ENCODE results near the gene DBH.

The DBH gene

DNA sequence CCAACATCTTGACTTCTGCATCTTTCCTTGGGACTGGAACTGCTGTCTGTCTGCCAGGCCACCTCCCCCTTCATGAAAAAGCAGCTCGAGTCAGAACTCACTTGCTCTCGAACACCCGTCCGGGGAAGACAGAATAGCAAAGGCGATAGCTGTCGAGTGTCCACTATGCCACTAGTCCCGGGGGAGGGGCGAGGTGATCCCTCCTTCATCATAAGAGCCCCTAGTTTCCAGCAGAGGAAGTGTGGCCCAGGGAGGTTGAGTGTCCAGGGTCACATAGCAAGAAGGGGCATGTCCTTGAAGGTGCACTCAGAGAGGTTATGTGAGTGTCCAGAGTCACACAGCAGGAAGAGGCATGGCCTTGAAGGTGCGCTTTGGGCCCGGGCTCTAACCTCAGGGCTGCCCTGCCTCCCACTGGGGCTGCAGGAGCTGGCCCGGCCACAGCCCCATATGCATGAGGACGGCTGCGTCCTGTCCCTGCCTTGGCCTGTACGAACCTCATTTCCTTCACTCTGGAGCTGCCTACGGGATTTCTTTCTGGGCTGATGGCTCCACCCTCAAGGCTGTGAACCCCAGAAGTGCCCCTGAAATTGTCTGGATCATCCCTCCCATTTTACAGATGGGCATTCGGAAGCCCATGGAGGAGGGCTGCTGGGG is 6.7 kb downstream of the DBH start:
- in situ Hi-C loops (cut with MboI; ENCODE audit: low sequenced_read_pairs), result no loop called here

- in situ Hi-C loops (cut with MboI; ENCODE audit: low sequenced_read_pairs), result no loop called here
Observed at GRCh38 chr9:133643362-133643755, 7.2 kb downstream of the DBH start.

- in situ Hi-C loops (cut with MboI; ENCODE audit: low sequenced_read_pairs), result no loop called here
Observed at GRCh38 chr9:133643978-133644760, 8.0 kb downstream of the DBH start.

DNA sequence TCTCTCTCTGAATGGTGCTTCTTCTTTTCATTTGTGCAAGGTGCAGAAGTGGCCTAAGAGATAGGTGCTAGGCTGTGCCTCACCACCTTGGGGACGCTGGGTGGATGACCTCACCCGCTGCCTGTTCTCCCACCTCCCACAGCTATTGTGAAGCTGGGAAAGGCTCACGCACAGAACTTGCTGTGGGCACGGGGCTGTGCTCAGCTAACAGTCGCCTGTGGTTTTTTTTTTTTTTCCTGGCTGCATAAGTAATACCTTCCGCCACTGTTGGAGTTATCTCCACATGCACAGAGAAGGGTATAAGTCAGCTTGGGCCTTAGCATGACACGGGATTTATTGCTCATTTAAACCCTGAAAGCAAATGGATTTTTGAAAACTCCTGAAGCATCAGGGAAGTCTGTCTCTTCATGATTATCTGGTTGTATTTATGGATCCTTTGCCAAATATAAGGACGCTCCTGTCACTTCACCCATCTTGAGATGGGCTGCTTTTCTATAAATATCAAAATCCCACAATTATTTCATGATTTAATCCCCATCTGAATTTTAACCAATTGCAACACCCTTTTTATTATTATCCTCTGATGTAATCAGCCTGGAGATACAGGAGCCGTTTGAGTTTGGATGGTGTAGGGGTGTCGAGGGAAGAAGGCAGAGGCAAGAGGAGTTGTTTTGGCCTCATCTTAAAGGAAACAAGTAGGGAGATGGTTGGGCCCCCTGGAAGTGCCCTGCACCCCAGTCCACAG is 9.0 kb downstream of the DBH start:
- in situ Hi-C loops (cut with MboI; ENCODE audit: low sequenced_read_pairs), result no loop called here

GRCh38 chr9:133647148-133647547 is 11.0 kb downstream of the DBH start:
- in situ Hi-C loops (cut with MboI; ENCODE audit: low sequenced_read_pairs), result no loop called here

- in situ Hi-C loops (cut with MboI; ENCODE audit: low sequenced_read_pairs), result no loop called here
Observed at GRCh38 chr9:133647765-133648469, 11.8 kb downstream of the DBH start.

GRCh38 chr9:133649194-133649593 is 13.0 kb downstream of the DBH start:
- in situ Hi-C loops (cut with MboI; ENCODE audit: low sequenced_read_pairs), result no loop called here

DNA sequence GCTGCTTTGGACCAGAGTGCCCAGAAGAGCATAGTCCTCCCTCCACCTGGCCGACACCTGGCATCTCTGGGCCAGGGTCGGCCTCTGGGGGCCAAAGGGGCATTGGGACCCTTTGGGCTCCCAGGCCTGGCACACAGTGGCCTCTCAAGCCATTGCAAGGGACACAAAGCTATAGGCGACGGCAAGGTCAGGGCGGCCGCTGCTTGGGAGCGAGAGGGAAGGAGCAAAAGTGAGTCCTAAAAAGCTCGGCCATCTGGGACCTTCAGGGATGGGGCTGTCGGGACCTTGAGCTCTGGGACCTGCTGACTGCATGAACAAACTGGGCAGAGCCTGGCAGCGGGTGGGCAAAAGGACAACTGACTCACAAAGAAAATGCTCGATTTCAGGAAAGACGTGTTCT is 13.9 kb downstream of the DBH start:
- in situ Hi-C loops (cut with MboI; ENCODE audit: low sequenced_read_pairs), result no loop called here

DNA sequence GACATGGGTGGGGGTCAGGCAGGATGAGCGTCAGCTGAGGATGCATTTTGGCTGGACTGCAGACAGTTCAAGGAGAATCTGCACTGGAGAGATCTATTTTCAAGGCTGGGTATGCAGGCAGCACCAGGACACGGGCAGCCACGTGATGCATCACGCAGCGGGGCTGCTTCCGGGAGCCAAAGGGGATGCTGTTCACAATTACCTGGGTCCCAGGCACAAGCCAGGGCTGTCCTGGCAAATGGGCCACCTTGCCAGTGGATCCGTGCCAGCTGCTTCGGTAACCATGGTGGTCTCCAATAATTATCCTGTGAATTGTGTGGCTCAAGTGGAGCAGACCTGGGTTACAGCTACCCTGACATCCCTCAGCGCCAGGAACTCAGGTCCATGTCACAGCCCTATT is 17.5 kb downstream of the DBH start:
- in situ Hi-C loops (cut with MboI; ENCODE audit: low sequenced_read_pairs), result no loop called here

- in situ Hi-C loops (cut with MboI; ENCODE audit: low sequenced_read_pairs), result no loop called here
Observed at GRCh38 chr9:133654736-133655657, 18.8 kb downstream of the DBH start.

- in situ Hi-C loops (cut with MboI; ENCODE audit: low sequenced_read_pairs), result no loop called here
Observed at GRCh38 chr9:133655701-133656100, 19.5 kb downstream of the DBH start.

DNA sequence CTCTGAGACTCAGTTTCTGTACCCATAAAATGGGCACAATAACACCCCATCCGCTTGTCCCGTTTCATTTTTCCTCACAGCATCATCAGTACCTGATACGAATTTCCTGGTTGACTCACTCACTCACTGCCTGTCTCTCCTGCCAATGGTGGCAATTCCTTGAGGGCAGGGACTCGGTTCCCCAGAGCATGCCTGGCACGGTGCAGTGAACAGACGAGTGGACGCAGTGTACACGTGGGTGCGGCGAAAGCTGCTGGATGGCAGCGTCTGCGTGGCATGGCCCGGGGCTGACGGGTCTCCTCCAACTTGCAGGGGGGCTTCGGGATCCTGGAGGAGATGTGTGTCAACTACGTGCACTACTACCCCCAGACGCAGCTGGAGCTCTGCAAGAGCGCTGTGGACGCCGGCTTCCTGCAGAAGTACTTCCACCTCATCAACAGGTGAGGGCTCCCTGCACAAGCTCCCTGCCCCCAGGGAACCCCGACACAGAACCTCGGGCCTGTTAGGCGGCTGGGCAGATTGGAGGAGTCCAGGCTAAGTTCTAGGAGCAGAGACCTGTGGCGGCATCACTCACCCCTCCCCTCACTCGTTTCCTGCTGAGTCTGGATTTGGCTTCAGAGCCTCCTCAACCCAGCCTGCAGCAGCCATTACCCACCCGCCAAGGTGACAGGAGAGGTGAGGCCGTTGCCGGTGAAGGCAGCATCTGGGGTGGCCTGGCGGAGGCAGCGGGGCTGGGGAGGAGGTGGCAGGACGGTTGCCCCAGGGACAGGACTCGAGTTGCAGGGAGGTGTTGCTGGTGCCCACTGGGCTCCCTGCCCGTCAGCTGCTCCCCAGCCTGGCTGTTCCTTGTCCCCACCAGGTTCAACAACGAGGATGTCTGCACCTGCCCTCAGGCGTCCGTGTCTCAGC is 20.3 kb downstream of the DBH start:
- in situ Hi-C loops (cut with MboI; ENCODE audit: low sequenced_read_pairs), result no loop called here

DNA sequence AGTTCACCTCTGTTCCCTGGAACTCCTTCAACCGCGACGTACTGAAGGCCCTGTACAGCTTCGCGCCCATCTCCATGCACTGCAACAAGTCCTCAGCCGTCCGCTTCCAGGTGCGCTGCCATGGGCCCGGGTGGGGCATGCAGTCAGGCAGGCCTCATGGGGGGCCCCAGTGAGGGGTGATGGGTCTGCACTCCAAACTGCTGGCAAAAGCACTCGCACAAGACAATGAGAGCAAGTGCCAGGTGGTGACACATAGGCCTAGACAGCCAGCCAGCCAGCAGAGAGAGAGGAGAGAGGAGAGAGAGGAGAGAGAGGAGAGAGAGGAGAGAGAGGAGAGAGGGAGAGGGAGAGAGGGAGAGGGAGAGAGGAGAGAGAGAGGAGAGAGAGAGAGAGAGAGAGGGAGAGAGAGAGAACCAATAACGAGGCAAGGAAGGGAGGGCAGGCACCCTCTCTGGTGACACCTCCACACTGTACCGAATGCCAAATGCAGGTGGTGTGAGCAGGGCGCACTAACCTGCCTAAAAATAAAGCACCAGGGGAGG is 21.0 kb downstream of the DBH start:
- in situ Hi-C loops (cut with MboI; ENCODE audit: low sequenced_read_pairs), result no loop called here

GRCh38 chr9:133658442-133659431 is 22.6 kb downstream of the DBH start:
- in situ Hi-C loops (cut with MboI; ENCODE audit: low sequenced_read_pairs), result no loop called here

DNA sequence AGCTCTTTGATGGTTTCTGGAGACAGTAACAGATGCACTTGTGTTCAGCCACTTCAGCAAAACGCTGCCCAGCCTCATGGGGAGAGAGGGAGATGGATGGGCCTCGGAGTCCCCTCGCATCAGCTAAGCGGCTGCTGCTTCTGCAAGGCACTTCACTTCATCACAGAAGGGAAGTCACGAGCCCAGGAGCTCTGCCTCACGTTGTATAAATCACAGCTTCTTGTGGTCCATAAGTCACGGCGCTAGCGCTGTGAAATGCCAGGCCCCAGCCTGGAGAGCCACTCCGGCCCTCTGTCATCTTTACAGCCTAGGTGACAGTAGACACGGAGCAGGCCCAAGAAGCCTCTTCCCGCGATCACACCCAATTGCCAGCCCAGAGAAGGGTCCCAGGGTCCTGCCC is 23.4 kb downstream of the DBH start:
- in situ Hi-C loops (cut with MboI; ENCODE audit: low sequenced_read_pairs), result no loop called here

DNA sequence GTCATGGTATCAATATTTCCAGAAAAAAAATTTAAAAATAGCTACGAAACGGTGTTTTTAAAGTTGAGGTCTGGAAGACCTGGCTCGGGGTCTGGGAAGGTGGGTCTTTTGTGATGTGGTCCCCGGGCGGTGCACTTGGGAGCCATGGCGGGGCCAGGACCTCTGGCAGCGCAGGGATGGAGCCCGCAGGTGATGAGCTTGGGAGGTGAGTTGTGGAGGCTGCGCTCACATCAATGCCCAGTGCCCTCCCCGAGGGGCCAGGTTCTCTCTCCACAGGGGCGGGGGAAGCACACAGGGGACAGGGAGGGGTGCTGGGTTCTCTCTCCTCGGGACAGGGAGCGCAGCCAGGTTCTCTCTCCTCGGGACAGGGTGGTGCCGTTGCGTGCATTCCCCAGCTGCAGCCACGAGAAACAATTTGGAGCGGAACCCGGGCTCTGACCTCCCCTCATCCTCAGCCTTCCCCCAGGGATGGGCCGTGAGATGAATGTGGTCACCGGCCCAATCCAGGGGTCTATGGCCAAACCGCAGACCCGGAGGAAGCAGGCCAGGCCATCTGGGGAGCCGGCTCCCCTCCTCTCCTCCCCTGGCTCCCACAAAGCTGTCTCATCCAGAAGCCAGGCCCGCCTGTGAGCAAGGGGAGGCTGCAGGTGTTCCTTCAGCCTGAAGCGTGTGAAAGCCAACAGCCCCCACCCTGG is 25.8 kb downstream of the DBH start:
- in situ Hi-C loops (cut with MboI; ENCODE audit: low sequenced_read_pairs), result no loop called here
